ENCODE data around the gene DDIT4L.
"Not testable (repeated sequence)": the region's sequence is repeated elsewhere in the genome, so short reads cannot be mapped to it uniquely, and the experiment has no call there.

The DDIT4L gene, protein sequence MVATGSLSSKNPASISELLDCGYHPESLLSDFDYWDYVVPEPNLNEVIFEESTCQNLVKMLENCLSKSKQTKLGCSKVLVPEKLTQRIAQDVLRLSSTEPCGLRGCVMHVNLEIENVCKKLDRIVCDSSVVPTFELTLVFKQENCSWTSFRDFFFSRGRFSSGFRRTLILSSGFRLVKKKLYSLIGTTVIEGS

DNA sequence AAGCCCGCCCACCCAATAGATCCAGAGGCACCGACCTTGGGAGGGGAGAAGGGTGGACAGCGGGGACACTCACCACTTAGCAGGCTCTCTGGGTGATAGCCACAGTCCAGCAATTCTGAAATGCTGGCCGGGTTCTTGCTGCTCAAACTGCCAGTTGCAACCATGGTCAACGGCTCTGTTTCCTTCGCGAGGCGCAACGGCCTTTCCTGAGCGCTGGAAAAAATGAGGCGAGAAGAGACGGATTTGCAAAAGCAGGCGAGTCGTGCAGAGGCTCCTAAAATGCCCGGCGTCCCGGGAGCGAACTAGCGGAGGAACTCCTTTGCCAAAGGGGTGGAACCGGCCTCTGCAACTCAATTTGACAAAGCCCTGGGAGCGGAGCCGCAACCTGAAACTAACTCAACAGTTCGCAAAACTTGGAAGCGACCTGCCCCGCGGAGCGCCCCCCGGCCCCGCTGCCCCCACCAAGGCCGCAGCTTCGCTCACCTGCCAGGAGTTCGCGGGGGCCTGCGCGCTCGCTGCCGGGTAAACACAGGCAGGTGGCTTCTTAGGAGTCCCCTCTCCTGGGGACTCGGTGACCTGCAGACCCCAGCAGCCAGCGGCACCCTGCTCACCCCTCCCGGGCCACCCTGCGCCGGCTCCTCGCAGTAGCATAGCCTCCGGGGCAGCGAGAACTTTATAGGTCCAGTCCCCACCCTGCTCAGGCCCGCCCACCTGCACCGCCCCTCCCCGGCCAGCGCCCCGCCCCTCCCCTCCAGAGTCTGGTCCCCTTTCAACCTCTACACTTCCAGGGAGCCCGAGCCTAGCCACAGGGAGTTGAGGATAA lies at the start of gene DDIT4L:
TSS of gene DDIT4L (minus strand) at position 649 of the 823 bp plus-strand sequence. CDS start at position 164, 485 bp downstream.
- DNase-seq (ENCODE audit: low read depth in 1 of 2, low spot score in 1 of 2): no peak

DNA sequence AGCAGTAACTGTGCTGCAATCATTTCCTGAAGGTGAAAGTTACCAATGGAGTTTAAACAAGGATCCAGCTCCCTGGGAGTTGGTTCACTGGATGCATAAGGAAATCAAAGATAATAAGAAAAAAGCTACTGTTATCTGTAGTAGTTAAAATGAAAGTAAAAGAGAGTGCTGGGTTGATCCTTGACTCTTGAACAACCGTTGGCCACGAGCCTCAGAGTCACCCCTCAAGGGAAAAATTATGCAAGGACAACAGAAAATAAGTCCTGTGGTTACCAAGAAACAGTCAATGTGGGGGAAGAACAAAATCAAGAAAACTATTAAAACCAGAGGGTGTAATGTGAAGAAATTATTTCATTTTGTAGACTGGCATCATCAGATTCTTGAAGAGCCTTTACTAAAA lies 49.7 kb upstream of the DDIT4L start:
- DNase-seq (ENCODE audit: low read depth in 1 of 2, low spot score in 1 of 2): no peak

DNA sequence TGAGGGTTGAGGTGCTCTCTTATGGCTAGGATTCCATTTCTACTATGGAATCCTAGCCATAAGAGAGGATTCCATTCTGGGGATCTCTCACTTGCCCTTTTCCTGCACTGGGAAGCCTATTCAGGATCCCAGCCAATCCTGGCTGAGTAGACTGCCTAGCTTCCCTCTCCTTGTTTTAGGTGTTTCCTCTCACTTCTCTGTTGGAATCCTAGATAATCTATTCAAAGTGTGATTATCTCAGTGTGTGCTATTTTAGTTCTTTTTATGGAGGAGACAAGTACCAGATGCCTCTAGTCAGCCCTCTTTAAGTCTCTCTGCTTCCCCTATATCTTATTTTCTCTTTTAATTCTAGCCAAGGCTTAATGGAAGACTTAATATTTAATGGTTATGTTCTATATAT lies 34.5 kb upstream of the DDIT4L start:
- DNase-seq (ENCODE audit: low read depth in 1 of 2, low spot score in 1 of 2): no peak

DNA sequence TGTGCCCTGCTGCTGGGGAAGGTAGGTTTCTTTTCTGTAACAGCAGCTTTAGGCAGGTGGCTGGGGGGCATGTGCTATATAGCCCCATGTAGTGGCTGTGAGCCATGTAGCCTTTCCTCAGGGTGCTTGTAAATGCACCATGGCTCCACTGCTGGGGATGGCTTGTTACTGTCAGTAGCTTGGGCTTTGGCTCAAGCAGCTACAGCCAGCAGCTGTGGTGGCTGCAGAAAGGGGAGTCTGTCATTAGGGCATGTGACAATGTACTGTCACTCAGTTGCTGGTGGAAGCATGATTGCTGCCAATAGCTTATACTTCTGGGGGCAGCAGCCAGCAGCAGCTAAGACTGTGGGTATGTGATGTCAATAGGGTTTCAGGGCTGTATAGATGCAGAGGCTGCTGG lies 33.9 kb upstream of the DDIT4L start:
- no peak for DNase-seq (ENCODE audit: low read depth in 1 of 2, low spot score in 1 of 2)

DNA sequence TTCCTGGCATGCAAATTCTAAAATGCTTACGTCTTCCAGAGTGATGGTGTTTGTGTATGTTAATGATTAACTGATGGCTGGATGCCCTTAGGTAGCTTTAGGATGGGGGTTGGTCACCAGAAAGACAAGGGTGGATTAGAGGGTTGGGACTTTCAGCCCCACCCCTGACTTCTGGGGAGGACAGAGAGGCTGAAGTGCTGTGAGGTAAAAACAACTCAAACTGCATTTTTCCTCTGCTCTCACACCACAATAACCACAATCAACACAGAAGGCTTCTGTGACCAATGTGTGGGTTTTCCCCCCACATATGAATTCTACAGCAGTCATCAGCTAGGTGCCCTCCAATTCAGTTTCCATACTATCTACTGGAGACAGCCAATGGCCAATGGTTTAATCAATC lies 18.7 kb upstream of the DDIT4L start:
- no peak for DNase-seq (ENCODE audit: low read depth in 1 of 2, low spot score in 1 of 2)

DNA sequence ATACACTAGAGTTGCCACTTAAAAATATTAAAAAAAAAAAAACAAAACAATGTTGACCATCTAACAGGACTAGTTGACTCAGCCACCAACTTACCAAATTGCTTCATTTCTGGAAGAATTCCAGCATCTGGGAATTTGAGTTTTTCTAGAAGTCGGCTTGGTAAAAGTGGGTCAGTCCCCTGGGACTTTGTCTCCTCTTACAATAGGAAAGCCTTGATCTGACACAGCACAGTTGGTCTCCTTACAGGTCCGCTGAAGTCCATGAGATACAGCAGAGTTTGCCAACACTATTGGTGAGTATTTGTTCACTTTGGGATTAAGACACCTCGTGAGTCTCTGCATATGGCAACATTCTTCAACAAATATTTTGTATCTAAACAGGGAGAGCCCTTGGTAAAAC lies 18.2 kb upstream of the DDIT4L start:
- no peak for DNase-seq (ENCODE audit: low read depth in 1 of 2, low spot score in 1 of 2)

DNA sequence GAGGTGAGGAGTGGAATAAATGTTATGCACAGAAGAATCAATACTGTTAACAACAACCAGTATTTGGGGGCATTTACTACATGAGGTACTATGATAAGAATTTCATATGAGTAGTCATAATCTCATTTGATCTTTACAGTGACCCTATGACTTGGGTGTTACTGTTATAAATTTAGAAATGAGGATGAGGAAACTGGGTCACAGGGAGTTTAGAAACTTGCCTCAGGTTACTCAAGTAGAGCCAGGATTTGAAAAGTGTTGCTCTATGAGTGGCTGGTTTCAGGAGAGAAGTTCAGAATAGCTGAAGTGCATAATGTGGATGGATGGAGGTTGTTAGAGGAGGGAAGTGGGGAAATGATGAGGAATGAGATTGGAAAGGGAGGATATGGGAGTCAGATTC lies 16.6 kb upstream of the DDIT4L start:
- no peak for DNase-seq (ENCODE audit: low read depth in 1 of 2, low spot score in 1 of 2)

DNA sequence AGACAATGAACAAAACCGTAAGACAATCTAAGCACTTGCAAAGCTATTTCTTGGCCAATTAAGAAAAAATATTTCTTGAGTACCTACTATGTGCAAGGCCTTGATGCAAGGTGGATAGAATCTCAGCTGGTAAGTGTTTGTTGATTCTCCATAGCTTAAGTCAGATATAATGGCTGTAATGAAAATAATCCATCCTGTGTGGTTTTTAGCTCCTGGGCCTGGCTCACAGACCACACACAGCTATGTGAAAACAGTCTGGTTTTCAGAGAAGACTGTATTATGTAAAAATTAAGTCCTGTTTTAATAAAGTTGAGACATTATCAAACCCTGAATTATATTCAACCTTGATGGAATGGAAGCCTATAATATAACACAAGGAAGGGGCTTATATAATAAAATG lies 7.8 kb upstream of the DDIT4L start:
- no peak for DNase-seq (ENCODE audit: low read depth in 1 of 2, low spot score in 1 of 2)

DNA sequence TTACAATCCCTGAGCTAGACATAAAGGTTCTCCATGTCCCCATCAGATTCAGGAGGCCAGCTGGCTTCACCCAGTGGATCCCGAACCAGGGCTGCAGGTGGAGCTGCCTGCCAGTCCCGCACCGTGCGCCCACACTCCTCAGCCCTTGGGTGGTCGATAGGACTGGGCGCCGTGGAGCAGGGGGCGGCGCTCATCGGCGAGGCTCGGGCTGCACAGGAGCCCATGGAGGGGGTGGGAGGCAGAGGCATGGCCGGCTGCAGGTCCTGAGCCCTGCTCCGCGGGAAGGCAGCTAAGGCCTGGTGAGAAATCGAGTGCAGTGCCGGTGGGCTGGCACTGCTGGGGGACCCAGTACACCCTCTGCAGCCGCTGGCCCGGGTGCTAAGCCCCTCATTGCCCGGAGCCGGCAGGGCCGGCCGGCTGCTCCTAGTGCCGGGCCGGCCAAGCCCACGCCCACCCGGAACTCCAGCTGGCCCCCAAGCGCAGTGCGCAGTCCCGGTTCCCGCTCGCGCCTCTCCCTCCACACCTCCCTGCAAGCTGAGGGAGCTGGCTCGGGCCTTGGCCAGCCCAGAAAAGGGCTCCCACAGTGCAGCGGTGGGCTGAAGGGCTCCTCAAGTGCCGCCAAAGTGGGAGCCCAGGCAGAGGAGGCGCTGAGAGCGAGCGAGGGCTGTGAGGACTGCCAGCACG lies 6.3 kb upstream of the DDIT4L start:
- not testable (repeated sequence) for DNase-seq (ENCODE audit: low read depth in 1 of 2, low spot score in 1 of 2)

DNA sequence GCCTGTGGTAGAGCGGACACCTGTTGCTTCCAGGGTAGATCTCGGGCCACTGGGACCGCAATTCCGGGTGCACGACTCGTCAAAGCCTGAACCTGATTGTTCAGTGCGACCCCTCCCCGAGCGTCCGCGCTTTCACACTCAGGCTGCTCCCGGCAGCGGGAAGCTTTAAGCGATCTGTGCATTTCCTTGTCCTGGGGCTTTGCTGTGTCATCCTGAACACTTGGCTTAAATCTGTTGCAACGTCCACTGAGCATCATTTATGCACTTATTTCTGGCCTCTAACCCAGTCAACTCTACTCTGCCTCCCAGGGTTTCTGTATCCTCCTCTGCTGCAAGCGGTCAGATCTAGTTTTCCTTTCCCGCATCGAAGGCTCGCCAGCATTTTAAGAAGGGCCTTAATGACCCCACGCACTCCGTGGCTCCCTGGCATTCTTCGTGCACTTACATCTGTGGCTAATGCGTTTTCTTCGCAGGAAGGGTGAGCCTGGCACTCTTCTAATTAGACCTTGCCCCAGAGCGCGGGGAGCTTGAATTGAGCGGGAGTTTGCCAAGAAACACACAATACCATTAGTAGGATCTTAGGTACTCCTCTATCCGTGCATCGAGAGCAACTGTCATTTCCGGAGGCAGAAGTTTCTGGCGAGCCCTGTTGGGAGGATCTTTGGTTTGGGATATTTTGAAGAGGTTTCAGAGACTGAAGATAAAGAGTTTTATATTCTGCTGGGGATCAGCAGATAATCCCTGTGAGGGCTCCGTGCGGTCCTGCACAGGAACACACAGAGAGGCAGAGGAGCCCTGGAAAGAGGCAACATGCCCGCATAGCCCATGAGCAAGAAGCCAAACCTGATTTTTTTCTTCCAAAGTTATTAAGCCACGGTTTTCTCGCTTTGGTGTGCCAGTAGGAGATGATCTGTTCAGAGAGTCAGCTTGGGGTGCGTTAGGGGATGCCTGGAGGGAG lies 654 bp upstream of the DDIT4L start:
- no peak for DNase-seq (ENCODE audit: low read depth in 1 of 2, low spot score in 1 of 2)

DNA sequence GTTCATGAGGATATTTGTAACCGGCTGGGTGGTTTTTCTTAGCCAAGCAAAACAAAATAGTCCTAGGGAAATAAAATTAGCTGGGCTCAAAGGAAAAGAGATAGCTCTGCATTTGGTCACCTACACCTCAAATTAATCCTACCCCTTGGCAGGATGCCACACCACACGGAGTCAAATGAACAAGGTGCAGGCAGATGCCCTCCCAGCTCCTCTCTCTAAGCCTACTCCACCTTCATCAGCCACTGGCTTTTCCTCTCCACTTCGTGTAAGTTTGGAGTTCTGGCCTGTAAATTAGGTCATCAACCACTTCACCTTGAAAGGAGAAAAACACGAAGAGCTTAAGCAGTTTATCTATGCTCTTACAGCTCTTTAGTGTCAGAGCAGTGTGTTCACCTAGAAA lies 1.4 kb downstream of the DDIT4L start:
- no peak for DNase-seq (ENCODE audit: low read depth in 1 of 2, low spot score in 1 of 2)

DNA sequence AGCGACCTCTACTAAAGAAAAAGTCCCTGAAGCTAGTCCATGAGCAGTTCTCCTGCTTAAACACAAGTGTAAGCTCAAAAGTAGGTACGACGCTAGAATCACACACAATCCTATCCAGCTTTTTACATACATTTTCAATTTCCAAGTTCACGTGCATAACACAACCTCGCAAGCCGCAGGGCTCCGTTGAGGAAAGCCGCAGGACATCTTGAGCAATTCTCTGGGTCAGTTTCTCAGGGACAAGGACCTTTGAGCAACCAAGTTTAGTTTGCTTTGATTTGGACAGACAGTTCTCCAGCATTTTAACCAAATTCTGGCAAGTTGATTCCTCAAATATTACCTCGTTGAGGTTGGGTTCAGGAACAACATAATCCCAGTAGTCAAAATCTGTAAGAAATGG lies 2.5 kb downstream of the DDIT4L start:
- DNase-seq (ENCODE audit: low read depth in 1 of 2, low spot score in 1 of 2): no peak

DNA sequence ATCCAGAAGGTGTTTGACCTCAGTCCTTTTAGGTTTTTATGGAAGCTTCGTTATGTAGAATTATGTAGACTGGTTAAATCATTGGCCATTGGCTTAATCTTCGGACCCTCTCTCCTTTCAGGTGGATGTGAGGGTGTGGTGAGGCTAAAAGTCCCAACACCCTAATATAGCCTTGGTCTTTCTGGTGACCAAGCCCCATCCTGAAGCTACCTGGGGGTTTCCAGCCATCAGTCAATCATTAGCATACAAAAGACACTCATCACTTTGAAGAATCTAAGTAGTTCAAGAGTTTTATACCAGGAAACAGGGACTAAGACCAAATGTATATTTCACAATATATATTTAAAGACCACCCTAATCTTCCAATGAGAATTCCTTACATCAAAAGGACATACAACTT lies 5.5 kb downstream of the DDIT4L start:
- no peak for DNase-seq (ENCODE audit: low read depth in 1 of 2, low spot score in 1 of 2)

DNA sequence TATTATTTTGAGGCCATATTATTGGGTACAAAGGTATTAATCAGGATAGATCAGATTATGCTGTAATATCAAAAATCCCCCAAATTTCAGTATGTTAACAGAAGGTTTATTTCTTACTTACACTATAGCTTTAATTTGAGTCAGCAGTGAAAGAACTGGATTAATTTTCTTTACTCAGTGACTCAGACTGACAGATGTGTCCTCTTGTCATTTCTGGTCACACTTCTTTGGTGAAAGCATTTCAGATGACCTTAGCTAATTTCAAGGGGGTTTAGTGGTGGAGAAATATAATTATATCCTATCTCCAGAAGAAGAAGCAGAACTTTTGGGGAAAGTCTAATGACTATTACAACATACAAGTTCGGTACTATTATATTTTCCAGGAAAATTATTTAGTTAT lies 12.4 kb downstream of the DDIT4L start:
- no peak for DNase-seq (ENCODE audit: low read depth in 1 of 2, low spot score in 1 of 2)

DNA sequence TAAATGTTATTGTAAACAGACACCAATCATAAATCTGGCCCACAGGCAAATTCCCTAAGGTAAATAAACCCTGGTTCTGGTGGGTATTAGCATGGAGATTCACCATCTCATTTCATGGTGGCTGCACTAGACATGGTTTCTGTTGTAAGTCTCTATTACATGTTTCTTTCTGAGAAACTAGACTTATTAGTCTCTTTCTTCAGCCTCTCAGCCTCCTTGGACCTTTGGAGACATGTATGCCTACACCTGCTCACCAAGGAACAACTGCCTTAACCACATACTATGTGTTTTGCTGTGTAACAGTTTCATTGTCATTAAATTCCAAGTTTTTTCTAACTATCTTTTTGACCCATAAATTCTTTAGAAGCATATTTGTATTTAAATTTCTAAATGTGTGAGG lies 13.1 kb downstream of the DDIT4L start:
- DNase-seq (ENCODE audit: low read depth in 1 of 2, low spot score in 1 of 2): no peak

DNA sequence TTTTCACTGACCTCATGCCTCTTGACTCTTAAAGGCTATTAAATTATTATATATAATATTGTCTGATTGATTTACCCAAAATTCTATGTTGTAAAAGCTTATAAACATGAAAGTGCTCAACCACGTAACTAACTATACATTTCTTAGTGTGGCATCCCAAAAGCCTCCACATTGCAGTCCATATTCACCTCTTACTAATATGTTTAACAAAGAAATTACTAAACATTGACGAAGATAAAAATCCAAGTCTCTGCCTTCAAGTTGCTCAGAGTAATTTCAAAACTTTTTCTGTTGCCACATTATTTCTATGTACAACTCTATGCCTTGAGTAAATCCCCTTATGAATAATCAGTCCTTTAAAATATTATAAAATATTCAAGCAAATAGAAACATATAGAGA lies 14.4 kb downstream of the DDIT4L start:
- no peak for DNase-seq (ENCODE audit: low read depth in 1 of 2, low spot score in 1 of 2)

DNA sequence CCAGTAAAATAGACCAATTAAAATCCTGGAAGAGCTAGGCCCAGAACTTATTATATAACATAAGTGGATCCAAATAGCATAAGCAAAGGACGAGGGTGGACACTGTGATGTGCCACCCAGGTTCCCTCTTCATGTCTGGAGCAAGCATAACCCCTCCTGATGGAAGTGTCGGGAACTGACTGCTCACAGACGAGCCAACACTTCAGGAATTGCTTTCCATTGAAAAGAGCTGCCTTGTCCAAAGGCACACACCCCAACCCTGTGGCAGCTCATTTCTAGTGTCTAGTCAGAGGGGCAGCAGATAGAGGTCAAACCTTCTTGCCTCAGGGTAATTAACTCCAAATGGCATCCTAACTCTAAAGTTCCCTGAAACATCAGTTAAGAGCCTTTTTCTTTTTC lies 15.3 kb downstream of the DDIT4L start:
- DNase-seq (ENCODE audit: low read depth in 1 of 2, low spot score in 1 of 2): no peak

DNA sequence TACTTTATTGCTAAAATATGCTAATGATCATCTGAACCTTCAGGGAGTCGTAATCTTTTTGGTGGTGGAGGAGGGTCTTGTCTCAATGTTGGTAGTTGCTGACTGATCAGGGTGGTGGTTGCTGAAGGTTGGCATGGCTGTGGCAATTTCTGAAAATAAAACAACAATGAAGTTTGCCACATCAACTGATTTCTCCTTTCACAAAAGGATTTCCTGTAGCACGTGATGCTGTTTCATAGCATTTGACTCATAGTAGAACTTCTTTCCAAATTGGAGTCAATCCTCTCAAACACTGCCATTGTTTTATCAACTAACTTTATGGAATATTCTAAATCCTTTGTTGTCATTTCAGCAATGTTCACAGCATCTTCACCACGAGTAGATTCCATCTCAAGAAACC lies 19.3 kb downstream of the DDIT4L start:
- no peak for DNase-seq (ENCODE audit: low read depth in 1 of 2, low spot score in 1 of 2)

DNA sequence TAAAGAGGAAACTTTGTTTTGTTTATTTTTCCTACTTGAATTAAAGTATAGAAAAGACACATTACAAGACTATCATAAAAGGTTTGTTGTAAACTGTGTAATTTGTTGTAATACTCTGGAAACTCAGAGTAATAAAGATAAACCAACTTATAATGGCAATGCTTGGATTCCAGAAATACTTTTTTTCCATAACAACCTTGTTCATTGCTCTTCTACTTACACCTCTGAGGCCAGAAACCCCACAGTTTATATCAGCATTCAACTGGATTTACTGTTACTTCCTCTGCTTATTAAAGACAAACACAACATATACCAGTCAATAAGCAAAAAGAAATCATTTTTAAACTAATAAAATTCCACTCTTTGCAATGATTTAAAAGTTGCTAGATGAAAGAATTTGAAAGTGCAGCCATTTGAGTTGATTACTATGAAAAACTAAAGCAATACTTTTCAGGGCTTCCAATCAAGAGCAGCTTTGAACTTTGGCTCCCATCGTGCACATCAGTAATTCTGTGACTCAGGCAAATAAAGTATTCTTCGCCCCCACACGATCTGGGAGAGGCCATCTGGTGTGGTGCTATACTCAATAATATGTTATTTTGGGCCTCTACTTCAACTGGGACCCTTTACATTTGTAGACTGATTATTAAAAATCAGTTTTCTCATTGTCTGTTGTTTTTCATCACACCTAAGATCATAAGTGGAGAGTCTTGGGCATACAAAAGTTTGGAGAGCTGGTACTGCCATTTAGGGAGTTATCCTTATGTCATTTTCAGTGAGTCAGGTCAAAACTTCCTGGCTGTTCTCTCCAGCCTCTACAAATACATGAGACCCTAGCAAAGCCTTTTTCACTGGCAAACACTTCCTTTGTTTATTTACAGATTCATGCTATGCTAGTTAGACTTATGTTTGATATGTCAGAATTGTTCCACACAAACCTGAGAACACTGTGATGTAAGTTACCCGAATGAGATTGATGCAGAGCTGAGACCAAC lies 20.5 kb downstream of the DDIT4L start:
- DNase-seq (ENCODE audit: low read depth in 1 of 2, low spot score in 1 of 2): no peak

DNA sequence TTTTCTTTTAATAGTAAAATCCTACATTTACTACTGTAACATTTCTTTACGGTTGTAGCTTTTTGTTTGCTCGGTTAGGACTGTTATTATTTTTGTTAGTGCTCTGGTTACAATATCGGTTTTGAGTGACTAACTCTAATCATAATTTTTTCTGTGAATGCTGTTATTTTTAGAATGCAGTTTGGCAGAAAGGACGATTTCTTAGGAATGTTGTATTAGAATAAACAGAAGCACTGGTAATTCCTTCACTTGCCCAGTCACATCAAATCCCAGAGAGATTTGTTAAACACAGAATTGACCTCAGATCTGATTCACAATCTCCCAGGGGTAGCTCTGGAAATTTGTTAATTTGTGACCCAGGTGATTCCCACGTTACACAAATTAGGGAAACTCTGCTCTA lies 21.7 kb downstream of the DDIT4L start:
- no peak for DNase-seq (ENCODE audit: low read depth in 1 of 2, low spot score in 1 of 2)

All from stimulated activated CD4-positive, alpha-beta T cell treated with anti-CD3 and anti-CD28 coated beads, Interleukin-15, amount 100 ng/mL, for 1 hour (primary cell).